Myocyte (in vitro differentiated cells): ENCODE data around the gene GSK3B. TPM values are rescaled to one million over a fixed set of nuclear protein-coding genes. Genes with fewer than 3 reads are reported as not detected.
"Not testable (repeated sequence)": the region's sequence is repeated elsewhere in the genome, so short reads cannot be mapped to it uniquely, and the experiment has no call there.

Experiments
- DNase-seq: peaks from one replicate; pipeline ENCODE4 v3.0.0-alpha.2; 2012; ENCODE audit warnings: low read depth
- total RNA-seq: library from RNA; depleted of rRNA; stranded (reverse); fragments of >200 nt; gene quantifications from 2 replicates; pipeline ENCODE4 v1.2.3, GENCODE V29; 2014

GSK3B gene
- total RNA-seq, 1 donor from 2014 or later: 68.4 TPM

- DNase-seq: no peak
Measured at GRCh38 chr3:120057626-120058025, 36.6 kb downstream of the GSK3B start.

- no peak for DNase-seq
Measured at GRCh38 chr3:120057029-120057428, 37.2 kb downstream of the GSK3B start.

GRCh38 chr3:120053647-120054046 lies 40.6 kb downstream of the GSK3B start:
- DNase-seq: not testable (repeated sequence)

GRCh38 chr3:120052677-120053076 lies 41.6 kb downstream of the GSK3B start:
- DNase-seq: no peak

GRCh38 chr3:120052225-120052624 lies 42.0 kb downstream of the GSK3B start:
- DNase-seq: no peak

- DNase-seq: not testable (repeated sequence)
Measured at GRCh38 chr3:120051570-120051969, 42.7 kb downstream of the GSK3B start.

- DNase-seq: no peak
Measured at GRCh38 chr3:120049881-120050539, 44.2 kb downstream of the GSK3B start.

- no peak for DNase-seq
Measured at GRCh38 chr3:120049072-120049471, 45.2 kb downstream of the GSK3B start.

GRCh38 chr3:120048355-120049041 lies 45.7 kb downstream of the GSK3B start:
- no peak for DNase-seq

- no peak for DNase-seq
Measured at GRCh38 chr3:120047686-120048085, 46.6 kb downstream of the GSK3B start.

- DNase-seq: peak; percentile 47
Measured at GRCh38 chr3:120040813-120041377, 53.4 kb downstream of the GSK3B start.

- no peak for DNase-seq
Measured at GRCh38 chr3:120039642-120040610, 54.3 kb downstream of the GSK3B start.

GRCh38 chr3:120033596-120033995 lies 60.7 kb downstream of the GSK3B start:
- no peak for DNase-seq

- DNase-seq: no peak
Measured at GRCh38 chr3:120031561-120031960, 62.7 kb downstream of the GSK3B start.

- peak; percentile 93 for DNase-seq
Measured at GRCh38 chr3:120029749-120030148, 64.5 kb downstream of the GSK3B start.

- peak; percentile 27 for DNase-seq
Measured at GRCh38 chr3:120028271-120029047, 65.8 kb downstream of the GSK3B start.

GRCh38 chr3:120027226-120027625 lies 67.0 kb downstream of the GSK3B start:
- DNase-seq: no peak

- DNase-seq: no peak
Measured at GRCh38 chr3:120025520-120025919, 68.7 kb downstream of the GSK3B start.

- no peak for DNase-seq
Measured at GRCh38 chr3:120024103-120024502, 70.1 kb downstream of the GSK3B start.

- DNase-seq: no peak
Measured at GRCh38 chr3:120022729-120023128, 71.5 kb downstream of the GSK3B start.

GRCh38 chr3:120021523-120021922 lies 72.7 kb downstream of the GSK3B start:
- no peak for DNase-seq
